ENCODE data around the gene NECTIN1.

NECTIN1 gene

DNA sequence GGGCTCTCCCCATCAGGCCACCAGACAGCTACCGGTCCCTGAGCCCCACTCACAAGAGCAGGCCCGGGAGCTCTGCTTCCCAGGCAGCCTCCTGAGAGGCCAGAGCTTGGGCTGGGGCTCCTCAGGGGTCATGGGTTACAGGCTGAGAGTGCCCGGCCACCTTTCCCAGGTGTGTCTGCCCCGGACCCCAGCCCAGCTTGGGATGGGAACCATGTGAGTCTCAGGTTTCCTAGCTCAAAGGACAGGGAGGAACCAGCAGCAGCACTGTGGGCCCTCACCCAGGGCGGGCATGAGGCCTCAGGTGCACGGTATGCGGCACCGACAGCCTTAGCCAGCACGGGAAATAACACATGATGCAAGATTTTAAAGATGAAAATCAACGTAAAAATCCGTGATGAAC is 90.1 kb downstream of the NECTIN1 start:
- no peak for DNase-seq

DNA sequence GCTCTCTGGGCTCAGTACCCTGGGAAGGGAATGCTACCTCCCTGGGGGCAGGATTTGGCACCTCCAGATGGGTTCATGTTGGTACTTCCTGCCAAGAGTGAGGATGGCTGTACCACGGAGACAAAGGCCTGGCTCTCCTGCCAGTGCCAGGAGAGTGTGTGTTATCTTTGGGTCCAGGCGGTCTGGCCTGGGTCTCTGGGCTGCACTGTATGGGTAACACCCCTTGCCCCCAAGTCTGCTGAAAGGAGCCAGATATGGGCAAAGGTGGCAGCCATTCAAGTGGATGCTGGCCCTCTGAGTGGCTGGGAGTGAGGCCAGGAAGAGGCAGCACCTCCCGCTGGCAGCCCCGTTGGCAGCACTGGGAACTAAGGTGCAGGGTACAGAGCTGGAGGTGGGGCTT is 91.5 kb downstream of the NECTIN1 start:
- no peak for DNase-seq

- no peak for DNase-seq
Observed at GRCh38 chr11:119635776-119636175, 93.2 kb downstream of the NECTIN1 start.

DNA sequence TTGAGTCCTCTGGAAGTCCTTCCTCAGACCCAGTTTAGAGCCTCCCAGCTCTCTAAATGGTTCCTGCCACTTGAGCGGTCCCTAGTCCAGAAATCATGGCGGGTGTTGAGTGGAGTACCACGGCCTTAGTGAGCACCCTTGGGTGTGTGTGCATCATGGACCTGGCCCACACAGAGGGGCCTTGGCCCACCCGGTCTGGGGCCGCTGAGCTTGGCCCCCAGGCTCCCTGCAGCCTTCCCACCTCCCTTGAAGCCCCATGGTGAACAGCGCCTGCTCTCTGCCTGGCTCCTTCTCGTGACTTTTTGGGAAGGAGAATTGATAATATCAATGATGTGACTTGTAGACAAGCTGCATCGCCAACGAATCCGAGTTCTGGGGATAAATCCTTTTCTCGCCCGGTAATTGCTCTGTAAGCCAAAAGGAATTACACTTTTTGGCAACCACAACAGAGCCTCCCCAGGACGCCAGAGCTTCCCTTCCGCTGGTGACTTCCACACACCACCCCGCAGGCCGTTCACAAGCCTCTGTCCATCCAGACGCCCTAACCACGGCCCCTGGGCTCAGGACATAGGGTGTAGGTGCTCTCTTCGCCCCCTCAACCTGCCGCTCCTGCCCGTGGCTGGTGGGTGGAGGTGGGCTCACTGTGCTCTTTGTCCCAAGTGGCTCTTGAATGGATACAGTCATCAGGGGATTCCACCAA is 93.8 kb downstream of the NECTIN1 start:
- DNase-seq = no peak

GRCh38 chr11:119634301-119634700 is 94.7 kb downstream of the NECTIN1 start:
- no peak for DNase-seq

DNA sequence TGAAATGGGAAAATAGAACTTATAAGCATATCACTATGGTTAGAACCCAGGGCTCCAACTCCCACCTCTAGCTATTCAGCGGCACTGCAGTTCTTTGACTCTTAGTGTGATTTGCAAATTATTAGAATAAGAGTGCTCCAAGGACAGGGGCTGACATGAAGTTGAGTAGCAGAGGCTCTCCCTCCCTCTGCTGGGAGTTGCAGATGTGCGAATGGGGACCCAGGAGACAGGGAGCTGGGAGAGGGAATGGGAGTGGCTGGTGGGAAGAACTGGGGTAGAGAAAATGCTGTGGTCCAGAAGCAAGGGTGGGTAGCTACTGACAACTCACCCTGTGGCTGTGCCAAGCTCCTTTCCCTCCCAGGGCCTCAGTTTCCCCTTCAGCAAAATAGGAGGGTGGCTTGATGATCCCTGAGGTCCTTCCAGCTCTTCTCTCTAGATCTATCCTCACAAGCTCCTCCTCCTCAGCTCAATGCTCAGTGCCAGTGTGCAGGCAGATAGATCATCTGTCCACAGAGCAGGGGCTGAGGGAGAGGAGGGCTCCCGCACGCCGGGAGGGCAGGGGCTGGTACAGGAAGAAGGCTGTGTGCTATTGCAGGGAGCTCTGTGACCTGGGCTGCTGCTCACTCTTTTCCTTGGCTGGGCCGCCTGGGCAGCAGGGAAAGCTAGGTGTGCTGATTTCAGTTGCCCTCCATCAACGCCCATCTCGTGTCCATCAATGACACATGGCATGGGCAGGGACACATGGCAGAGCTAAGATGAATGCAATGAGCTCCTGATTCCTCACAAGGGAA is 99.0 kb downstream of the NECTIN1 start:
- DNase-seq = no peak

DNA sequence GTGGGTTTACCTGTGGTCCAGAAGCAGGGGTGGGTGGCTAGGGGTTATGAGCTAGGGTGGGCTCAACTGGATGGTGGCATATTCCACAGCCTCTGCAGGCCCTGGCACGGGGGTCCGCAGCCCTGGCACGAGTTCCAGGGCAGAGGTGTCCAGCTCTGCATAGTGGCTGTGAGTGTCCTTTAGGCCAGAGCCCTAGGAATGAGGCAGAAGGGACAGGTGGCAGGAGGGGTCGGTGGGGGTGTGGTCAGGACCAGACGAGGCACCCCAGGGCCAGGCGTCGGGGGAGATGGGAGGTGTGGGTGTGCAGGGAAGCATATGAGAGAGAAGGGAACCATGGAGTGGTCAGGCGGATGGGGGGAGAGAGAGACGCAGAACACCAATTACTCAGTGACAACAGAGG is 99.9 kb downstream of the NECTIN1 start:
- no peak for DNase-seq

- DNase-seq = no peak
Observed at GRCh38 chr11:119627286-119627685, 101.7 kb downstream of the NECTIN1 start.

GRCh38 chr11:119626871-119627270 is 102.1 kb downstream of the NECTIN1 start:
- no peak for DNase-seq

DNA sequence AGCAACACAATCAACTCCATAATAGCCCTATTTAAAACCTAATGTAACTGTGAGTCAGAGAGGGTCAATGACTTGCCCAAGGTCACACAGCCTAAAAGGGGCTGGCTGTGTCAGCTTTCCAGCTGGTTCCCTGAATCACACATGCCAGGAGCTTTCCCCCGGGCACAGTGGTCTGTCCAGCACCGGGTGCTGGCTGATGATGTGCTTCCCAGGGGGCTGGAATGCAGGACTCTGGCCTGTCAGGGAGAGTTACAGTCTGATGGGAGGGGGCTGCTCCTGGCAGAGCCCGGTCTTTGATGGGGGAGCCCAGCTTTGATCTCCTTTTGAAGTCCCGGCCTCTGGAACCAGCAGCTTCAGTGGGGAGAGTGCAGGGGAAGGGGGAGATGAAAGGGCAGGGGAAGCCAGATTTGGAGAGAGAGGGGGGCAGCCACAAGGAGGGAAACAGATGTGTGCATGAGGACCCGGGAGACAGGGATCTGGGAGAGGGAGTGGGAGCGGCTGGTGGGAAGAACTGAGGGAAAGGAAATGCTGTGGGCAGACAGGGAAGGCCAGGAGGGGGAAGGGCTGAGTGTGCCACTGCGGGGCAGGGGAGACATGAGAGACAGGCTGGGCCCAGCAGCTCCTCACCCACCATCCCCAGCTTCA is 102.7 kb downstream of the NECTIN1 start:
- no peak for DNase-seq

DNA sequence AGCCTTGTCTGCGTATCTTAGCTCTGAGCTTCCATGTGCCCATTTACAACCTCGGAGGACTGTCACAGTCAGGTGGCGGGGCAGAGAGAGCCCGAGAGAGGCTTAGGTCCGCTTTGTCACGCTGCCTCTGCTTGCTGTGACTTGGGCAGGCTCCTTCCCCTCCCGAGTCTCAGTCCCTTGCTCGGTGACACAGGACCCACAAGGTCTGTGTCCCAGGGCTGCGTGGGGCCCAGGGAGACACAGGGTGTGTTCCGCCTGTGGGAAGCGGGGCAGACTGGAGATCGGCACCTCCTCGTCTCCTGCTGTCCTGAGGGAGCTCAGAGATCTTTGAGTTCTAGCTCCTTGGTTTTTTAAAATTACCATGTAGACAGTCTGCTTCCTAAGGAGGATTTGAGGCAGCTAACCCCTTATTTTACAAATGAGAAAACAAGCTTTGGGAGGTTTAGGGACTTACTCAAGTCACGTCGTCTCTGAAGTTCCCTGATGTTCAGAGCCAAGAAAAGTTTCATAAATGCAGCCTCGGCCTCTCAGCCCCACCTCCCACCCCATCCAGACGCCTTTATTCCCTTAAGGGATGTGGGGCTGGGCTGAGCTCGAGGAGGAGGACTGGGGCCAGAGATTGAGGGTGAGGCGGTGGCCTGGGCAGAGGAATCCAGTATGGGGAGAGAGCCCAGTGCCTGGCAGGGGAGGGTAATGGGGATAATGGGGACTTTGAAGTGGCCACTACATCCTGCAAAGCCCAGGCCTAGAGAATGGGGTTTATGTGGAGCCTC is 103.6 kb downstream of the NECTIN1 start:
- no peak for DNase-seq

GRCh38 chr11:119624629-119625028 is 104.4 kb downstream of the NECTIN1 start:
- no peak for DNase-seq

GRCh38 chr11:119624102-119624615 is 104.8 kb downstream of the NECTIN1 start:
- DNase-seq = peak; percentile 92

DNA sequence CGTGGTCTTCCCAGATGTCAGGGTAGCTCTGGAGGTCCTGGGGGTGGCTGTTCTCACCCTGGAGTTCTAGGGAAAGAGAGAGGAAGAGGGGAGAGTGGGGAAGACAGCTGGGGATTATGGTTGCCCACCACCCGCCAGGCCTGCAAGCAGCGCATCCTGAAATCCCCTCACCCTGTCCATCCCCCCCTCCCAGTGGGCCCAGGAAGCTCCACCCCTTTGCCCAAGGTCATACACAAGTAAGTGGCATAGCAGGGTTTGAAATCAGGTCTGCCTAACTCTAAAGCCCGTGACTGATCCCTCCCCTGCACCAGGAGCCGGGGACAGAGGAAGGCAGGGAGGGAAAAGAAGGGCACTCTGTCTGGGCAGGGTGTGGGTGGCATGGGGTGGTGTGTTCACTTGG is 105.3 kb downstream of the NECTIN1 start:
- no peak for DNase-seq

GRCh38 chr11:119622454-119623143 is 106.4 kb downstream of the NECTIN1 start:
- no peak for DNase-seq

- DNase-seq = no peak
Observed at GRCh38 chr11:119619665-119620064, 109.3 kb downstream of the NECTIN1 start.

DNA sequence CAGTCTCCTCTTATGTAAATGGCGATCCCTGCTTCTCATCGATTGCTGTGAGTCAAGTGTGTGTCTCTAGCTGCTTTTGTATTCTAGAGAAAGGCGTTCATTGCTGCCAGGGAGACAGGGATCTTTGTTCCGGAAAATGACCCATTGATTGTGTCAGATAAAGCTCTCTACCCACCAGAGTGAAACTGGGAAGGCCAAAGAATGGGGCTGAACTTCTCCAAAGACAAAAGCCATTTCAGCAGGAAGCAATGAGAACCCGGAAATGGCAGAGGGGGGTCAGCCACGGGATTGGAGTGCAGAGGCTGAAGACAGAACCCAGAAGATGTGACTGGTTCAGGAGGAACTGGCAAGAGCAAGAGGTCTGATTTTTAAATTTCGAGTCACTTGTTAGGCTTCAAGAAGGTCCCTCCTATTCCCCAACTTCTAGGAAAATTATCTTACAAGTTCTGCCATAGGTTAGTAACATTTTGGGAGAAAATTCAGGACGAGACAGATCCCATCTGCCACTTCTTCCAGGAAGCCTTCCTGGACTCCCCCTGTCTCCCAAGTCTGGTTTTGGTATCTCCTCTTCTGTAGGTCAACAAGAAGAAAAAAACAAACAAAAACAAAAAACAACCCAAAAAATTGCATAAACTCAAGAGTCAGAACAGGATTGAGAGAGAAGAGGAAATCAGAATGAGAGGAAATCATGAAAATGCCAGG is 110.6 kb downstream of the NECTIN1 start:
- no peak for DNase-seq

DNA sequence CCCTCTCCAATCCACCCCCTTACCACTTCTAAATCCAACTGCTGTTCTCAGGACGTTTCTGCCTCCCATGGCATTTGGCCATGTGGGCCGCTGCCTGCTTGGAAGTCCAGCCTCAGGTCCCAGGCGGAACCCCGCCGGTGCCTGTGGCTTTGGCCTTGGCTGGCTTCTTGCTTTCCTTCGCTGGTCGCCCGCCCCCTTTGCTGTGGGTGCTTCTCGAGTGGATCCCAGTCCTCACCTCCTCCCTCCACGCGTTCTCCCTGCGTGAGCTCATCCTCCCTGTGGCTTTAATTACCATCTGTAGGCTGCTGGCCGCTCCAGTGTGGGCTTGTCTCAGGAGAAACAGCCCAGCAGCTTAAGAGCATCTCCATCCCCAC is 111.7 kb downstream of the NECTIN1 start:
- no peak for DNase-seq

DNA sequence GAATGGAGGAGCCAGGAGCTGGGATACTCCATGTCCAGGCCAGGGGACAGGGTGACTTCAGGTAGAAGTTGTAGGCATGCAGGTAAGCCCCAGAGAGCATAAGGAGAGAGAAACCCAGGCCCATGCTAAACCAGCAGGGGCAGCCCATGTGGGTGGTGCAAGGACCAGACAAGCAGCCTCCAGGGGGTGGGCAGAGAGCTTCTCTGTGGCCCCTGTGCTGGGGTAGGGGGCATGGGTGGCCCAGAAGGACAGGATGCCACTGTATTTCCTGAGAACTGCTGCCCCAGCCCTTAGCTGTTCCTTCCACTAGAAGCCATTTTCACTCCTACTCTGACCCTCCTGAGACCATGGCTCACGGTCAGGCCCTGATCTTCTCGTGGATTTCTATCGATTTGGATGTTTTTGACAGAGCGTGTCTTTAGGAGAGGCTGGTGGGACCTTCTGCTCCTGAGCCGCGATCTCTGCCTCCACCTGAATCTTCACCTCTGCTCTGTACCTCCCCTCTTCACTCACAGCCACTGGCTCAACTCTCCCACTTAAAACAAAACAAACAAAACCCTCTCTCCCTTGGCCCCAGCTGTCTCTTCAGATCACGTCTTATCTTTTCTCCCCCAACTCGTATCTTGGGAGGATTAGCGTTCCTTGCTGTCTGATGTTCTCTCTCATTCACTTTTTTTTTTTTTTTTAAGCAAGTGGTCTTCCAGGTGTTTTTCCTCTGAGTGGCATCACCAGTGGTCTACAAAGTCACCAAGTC is 112.2 kb downstream of the NECTIN1 start:
- no peak for DNase-seq

GRCh38 chr11:119615882-119616196 is 113.2 kb downstream of the NECTIN1 start:
- no peak for DNase-seq
